HL-60 (cell line): ENCODE results near the gene OIT3.
"Not testable (repeated sequence)": the region's sequence is repeated elsewhere in the genome, so short reads cannot be mapped to it uniquely, and the experiment has no call there.

Source experiments
- DNase-seq, 2 experiments: peaks; one replicate each; pipeline ENCODE4 v3.0.0-alpha.2; 2010 to 2020; ENCODE audit warnings: low read depth in 1 of 2, low spot score in 1 of 2
- H3K27ac ChIP-seq: fragments of 250-450 bp; sonication (Bioruptor Pico); replicated peaks from 2 replicates; pipeline ENCODE4 v1.5.1; 2020; ENCODE audit warnings: mild to moderate bottlenecking, moderate library complexity
- H3K27me3 ChIP-seq: fragments of 250-450 bp; sonication (Bioruptor Pico); 2 replicates; pipeline ENCODE4 v1.5.1; 2021; ENCODE audit warnings: mild to moderate bottlenecking, moderate library complexity; ENCODE audit not compliant: insufficient read depth, poor library complexity, severe bottlenecking
- H3K4me3 ChIP-seq: replicated peaks from 2 replicates; pipeline ENCODE4 v1.5.1; 2011; ENCODE audit warnings: mild to moderate bottlenecking, control low read depth, low read length; ENCODE audit not compliant: insufficient read depth
- CTCF ChIP-seq: IDR thresholded peaks from one replicate; pipeline ENCODE4 v1.5.1; 2011; ENCODE audit warnings: low read length, control low read depth, inconsistent platforms; ENCODE audit not compliant: insufficient read depth
- GABPA ChIP-seq: IDR thresholded peaks from 2 replicates; pipeline ENCODE4 v1.6.1; 2012; ENCODE audit warnings: low read depth
- POLR2AphosphoS5 ChIP-seq: IDR thresholded peaks from 2 replicates; pipeline ENCODE4 v1.6.1; 2012; ENCODE audit warnings: low read depth
- REST ChIP-seq: IDR thresholded peaks from 2 replicates; pipeline ENCODE4 v1.6.1; 2012; ENCODE audit warnings: low read depth; ENCODE audit not compliant: insufficient replicate concordance
- SPI1 ChIP-seq: IDR thresholded peaks from 2 replicates; pipeline ENCODE4 v1.6.1; 2012; ENCODE audit warnings: low read depth, mild to moderate bottlenecking, borderline replicate concordance

OIT3 gene

GRCh38 chr10:72913287-72913686 lies 19.7 kb downstream of the OIT3 start:
- Histone ChIP-seq H3K27me3 (no peaks in the 10 kb centered on the region), H3K27ac (no peak overlapping the region), H3K4me3 (no peak overlapping the region)
- TF ChIP-seq SPI1 (no peak), CTCF (no peak), POLR2AphosphoS5 (no peak), REST (no peak), GABPA (no peak)
- DNase-seq: no peak

- not testable (repeated sequence) for H3K27ac ChIP-seq, DNase-seq, H3K4me3 ChIP-seq, H3K27me3 ChIP-seq
Measured at GRCh38 chr10:72917201-72917600, 23.7 kb downstream of the OIT3 start.

- not testable (repeated sequence) for H3K27ac ChIP-seq, H3K4me3 ChIP-seq, DNase-seq, H3K27me3 ChIP-seq
Measured at GRCh38 chr10:72917803-72918332, 24.3 kb downstream of the OIT3 start.

GRCh38 chr10:72918352-72918751 lies 24.8 kb downstream of the OIT3 start:
- Histone ChIP-seq H3K27ac (no peak overlapping the region), H3K27me3 (no peaks in the 10 kb centered on the region), H3K4me3 (no peak overlapping the region)
- no peak for TF ChIP-seq SPI1
- no peak for TF ChIP-seq CTCF
- no peak for TF ChIP-seq REST
- no peak for TF ChIP-seq GABPA
- TF ChIP-seq POLR2AphosphoS5: no peak
- DNase-seq: no peak

- DNase-seq, H3K27ac ChIP-seq, H3K27me3 ChIP-seq, H3K4me3 ChIP-seq: not testable (repeated sequence)
Measured at GRCh38 chr10:72921147-72921683, 27.7 kb downstream of the OIT3 start.
